ENCODE results near the gene OR10G8.

GRCh38 chr11:124075492-124075840 is 48.9 kb downstream of the OR10G8 start:
- TF ChIP-seq SIN3A (conservative IDR thresholded peaks at IDR 0.05 in 1 of 2, IDR thresholded peaks at IDR 0.05 in 1 of 2; ENCODE audit: low read depth in 1 of 2, low read length in 2 of 2) (no peak), YY1 (IDR thresholded peaks at IDR 0.05; ENCODE audit: low read depth, low read length) (no peak), CTCF (IDR thresholded peaks at IDR 0.05; ENCODE audit: control extremely low read depth in 1 of 3, insufficient read depth in 1 of 3, low read depth in 1 of 3, low read length in 3 of 3) (no peak), HDAC6 (IDR thresholded peaks at IDR 0.05; ENCODE audit: low read depth, low read length) (no peak), RAD21 (IDR thresholded peaks at IDR 0.05 in 1 of 2, conservative IDR thresholded peaks at IDR 0.05 in 1 of 2; ENCODE audit: low read depth in 2 of 2, low read length in 2 of 2) (no peak), JUND (IDR thresholded peaks at IDR 0.05; ENCODE audit: low read length) (no peak), EZH2 (IDR thresholded peaks at IDR 0.05; ENCODE audit: low read depth, low read length, severe bottlenecking) (no peak), MAFK (IDR thresholded peaks at IDR 0.05; ENCODE audit: low read depth, low read length) (no peak), EP300 (IDR thresholded peaks at IDR 0.05; ENCODE audit: borderline replicate concordance in 1 of 2, low read depth in 2 of 2, low read length in 2 of 2) (no peak), JUN (IDR thresholded peaks at IDR 0.05; ENCODE audit: low read depth, low read length) (no peak), SP1 (IDR thresholded peaks at IDR 0.05; ENCODE audit: low read depth, low read length) (no peak), CEBPB (IDR thresholded peaks at IDR 0.05; ENCODE audit: low read depth, low read length) (no peak), POLR2A (IDR thresholded peaks at IDR 0.05; ENCODE audit: control extremely low read depth in 1 of 2, low read depth in 2 of 2, low read length in 2 of 2) (no peak), USF2 (IDR thresholded peaks at IDR 0.05; ENCODE audit: low read length) (no peak)

Measured in H1 (cell line).